Measurements from ENCODE around the gene ACTL10.

- no peak for TF ChIP-seq POLR2AphosphoS5 (IDR thresholded peaks at IDR 0.05)
- no peak for TF ChIP-seq CTCF (IDR thresholded peaks at IDR 0.05 in 8 of 11, conservative IDR thresholded peaks at IDR 0.05 in 3 of 11)
- TF ChIP-seq POLR2A (IDR thresholded peaks at IDR 0.05), result no peak
These were observed 11.4 kb downstream of the ACTL10 start for GRCh38 chr20:33677991-33678702.
